BLaER1 treated with 17β-estradiol and CSF1 and Interleukin-3, amounts not matched to agents 10 nM and 100 nM (cell line): ENCODE results near the gene ATP6V1B1.
A peak's percentile ranks its signal among the peaks of the same experiment; 100 is the strongest.

Experiments
- H3K27ac ChIP-seq, 11 experiments: shearing (Covaris generic); formaldehyde crosslinking; 2 replicates each; pipeline ENCODE4 v1.8.1; 2022
- H3K27me3 ChIP-seq, 11 experiments: shearing (Covaris generic); formaldehyde crosslinking; 2 replicates each; pipeline ENCODE4 v1.8.1; 2022
- H3K36me3 ChIP-seq, 11 experiments: shearing (Covaris generic); formaldehyde crosslinking; 2 replicates each; pipeline ENCODE4 v1.8.1; 2022
- H3K4me1 ChIP-seq, 10 experiments: shearing (Covaris generic); formaldehyde crosslinking; 2 replicates each; pipeline ENCODE4 v1.8.1; 2022
- H3K4me2 ChIP-seq, 11 experiments: shearing (Covaris generic); formaldehyde crosslinking; 2 replicates each; pipeline ENCODE4 v1.8.1; 2022
- H3K4me3 ChIP-seq, 10 experiments: shearing (Covaris generic); formaldehyde crosslinking; 2 replicates each; pipeline ENCODE4 v1.8.1; 2022
- H3K9ac ChIP-seq, 11 experiments: shearing (Covaris generic); formaldehyde crosslinking; 2 replicates each; pipeline ENCODE4 v1.8.1; 2022
- H3K9me3 ChIP-seq, 11 experiments: shearing (Covaris generic); formaldehyde crosslinking; replicated peaks in 1 of 11; 2 replicates each; pipeline ENCODE4 v1.8.1; 2022
- H4K20me1 ChIP-seq, 11 experiments: shearing (Covaris generic); formaldehyde crosslinking; 2 replicates each; pipeline ENCODE4 v1.8.1; 2022
- Cebpa-rat ChIP-seq, 11 experiments: shearing (Covaris generic); IDR thresholded peaks; 2 replicates each; pipeline ENCODE4 v1.8.1; 2022

The ATP6V1B1 gene

GRCh38 chr2:70930371-70931329 is 5.0 kb upstream of the ATP6V1B1 start:
- no peak for TF ChIP-seq Cebpa-rat (IDR thresholded peaks at IDR 0.05)
- peaks cover 0 to 12% (median 0%) of the 10 kb centered on the region in 11 experiments; a peak in 1 of 22 replicates for H3K9me3 ChIP-seq
- no peaks in the 10 kb centered on the region for H3K36me3 ChIP-seq
- H3K4me1 ChIP-seq, result peaks cover 14 to 64% (median 47%) of the 10 kb centered on the region in 10 experiments
- H4K20me1 ChIP-seq, result no peaks in the 10 kb centered on the region
- no peaks in the 10 kb centered on the region for H3K27me3 ChIP-seq
- H3K27ac ChIP-seq, result peak overlapping the region in 7 of 11 experiments; percentile 2 to 57 (median 45); a peak in 11 of 22 replicates
- peak overlapping the region in 2 of 11 experiments; percentile 14 to 17; a peak in 1 of 22 replicates for H3K9ac ChIP-seq
- peak overlapping the region; percentile 41 to 96 (median 88) for H3K4me2 ChIP-seq
- peak overlapping the region in 6 of 10 experiments; percentile 6 to 39 (median 31); a peak in 7 of 20 replicates for H3K4me3 ChIP-seq

DNA sequence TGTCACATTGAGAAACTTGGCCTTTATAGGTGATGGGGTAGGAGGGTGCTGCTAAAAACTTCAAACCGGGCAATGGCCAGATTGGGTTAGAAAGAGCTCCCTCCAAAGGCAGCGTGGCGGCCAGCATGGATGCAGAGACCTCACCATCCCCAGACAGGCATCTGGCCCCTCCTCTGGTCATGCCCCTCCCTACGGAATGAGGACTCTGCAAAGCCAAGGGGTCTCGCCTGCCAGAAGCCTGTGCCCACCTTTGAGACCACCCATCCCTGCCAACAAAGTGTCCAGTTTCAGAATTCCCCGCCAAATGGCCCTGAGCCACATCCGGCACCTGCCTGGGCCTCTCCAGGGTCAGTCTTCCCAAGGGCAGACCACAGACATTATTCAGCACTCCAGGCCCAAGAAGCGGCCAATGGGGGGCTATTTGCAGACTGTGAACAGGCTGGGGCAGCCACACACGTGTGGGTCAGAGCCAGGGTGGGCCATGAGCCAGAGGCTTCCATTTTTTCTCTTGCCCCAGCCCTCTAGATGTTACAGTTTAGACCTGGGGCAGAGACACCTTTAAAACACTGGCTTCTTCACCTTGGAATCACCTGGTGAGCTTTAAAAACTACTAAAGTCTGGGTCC is 4.2 kb upstream of the ATP6V1B1 start:
- Histone ChIP-seq H3K36me3 (no peaks in the 10 kb centered on the region), H3K4me3 (peak overlapping the region in 2 of 10 experiments; percentile 33 to 39; a peak in 3 of 20 replicates), H4K20me1 (no peaks in the 10 kb centered on the region), H3K4me1 (peaks cover 13 to 55% (median 40%) of the 10 kb centered on the region in 10 experiments), H3K4me2 (peak overlapping the region; percentile 41 to 96 (median 88); a peak in 21 of 22 replicates), H3K9ac (no peak overlapping the region), H3K27me3 (no peaks in the 10 kb centered on the region), H3K27ac (peak overlapping the region in 6 of 11 experiments; percentile 6 to 57 (median 46); a peak in 9 of 22 replicates), H3K9me3 (peaks cover 0 to 12% (median 0%) of the 10 kb centered on the region in 11 experiments; a peak in 1 of 22 replicates)
- TF ChIP-seq Cebpa-rat (IDR thresholded peaks at IDR 0.05), result no peak

DNA sequence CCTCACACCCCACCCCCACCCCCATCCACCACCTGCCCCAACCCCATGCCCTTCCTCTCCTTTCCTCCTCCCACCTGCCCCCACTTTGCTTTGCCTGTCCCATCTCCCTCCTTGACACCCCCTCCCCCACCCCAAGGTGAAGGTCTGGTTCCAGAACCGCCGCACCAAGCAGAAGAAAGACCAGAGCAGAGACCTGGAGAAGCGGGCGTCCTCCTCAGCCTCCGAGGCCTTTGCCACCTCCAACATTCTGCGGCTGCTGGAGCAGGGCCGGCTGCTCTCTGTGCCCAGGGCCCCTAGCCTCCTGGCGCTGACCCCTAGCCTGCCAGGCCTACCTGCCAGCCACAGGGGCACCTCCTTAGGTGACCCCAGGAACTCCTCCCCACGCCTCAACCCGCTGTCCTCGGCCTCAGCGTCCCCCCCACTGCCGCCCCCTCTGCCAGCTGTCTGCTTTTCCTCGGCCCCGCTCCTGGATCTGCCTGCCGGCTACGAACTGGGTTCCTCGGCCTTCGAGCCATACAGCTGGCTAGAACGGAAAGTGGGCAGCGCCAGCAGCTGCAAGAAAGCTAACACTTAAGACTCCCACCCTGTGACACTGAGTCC is 3.0 kb upstream of the ATP6V1B1 start:
- no peak for TF ChIP-seq Cebpa-rat (IDR thresholded peaks at IDR 0.05)
- Histone ChIP-seq H3K4me3 (no peak overlapping the region), H3K9me3 (peaks cover 0 to 12% (median 0%) of the 10 kb centered on the region in 11 experiments; a peak in 1 of 22 replicates), H3K27ac (no peak overlapping the region), H3K4me2 (no peak overlapping the region), H3K27me3 (no peaks in the 10 kb centered on the region), H4K20me1 (no peaks in the 10 kb centered on the region), H3K4me1 (peaks cover 13 to 55% (median 41%) of the 10 kb centered on the region in 10 experiments), H3K36me3 (no peaks in the 10 kb centered on the region), H3K9ac (no peak overlapping the region)

DNA sequence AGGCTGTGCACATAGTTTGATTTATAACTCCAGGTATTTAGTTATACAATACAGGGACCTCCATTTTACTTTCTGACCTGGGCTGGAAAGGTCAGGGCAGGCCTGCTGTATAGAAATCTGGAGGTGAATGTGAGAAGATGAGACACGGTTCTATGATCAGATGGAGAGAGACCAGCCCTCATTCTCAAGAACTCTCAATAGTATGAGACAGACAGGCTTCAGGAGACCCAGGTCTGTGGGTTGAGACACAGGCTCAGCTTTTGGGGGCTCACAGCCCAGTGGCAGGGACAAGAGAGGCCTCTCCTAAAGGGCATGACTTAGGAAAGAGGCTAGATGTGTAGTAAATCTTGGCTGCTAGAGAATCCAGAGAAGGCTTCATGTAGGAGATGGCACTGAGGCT is 719 bp upstream of the ATP6V1B1 start:
- no peak for TF ChIP-seq Cebpa-rat (IDR thresholded peaks at IDR 0.05)
- no peaks in the 10 kb centered on the region for H4K20me1 ChIP-seq
- H3K4me1 ChIP-seq, result peaks cover 13 to 43% (median 23%) of the 10 kb centered on the region in 10 experiments
- peaks cover 0 to 9% (median 0%) of the 10 kb centered on the region in 11 experiments; a peak in 1 of 22 replicates for H3K9me3 ChIP-seq
- no peak overlapping the region for H3K27ac ChIP-seq
- H3K36me3 ChIP-seq, result no peaks in the 10 kb centered on the region
- H3K4me2 ChIP-seq, result peak overlapping the region in 3 of 11 experiments; percentile 3 to 18 (median 10); a peak in 2 of 22 replicates
- no peak overlapping the region for H3K9ac ChIP-seq
- no peaks in the 10 kb centered on the region for H3K27me3 ChIP-seq
- no peak overlapping the region for H3K4me3 ChIP-seq

GRCh38 chr2:70936165-70936978 is 672 bp downstream of the ATP6V1B1 start:
- H3K27me3 ChIP-seq, result no peaks in the 10 kb centered on the region
- no peak for TF ChIP-seq Cebpa-rat (IDR thresholded peaks at IDR 0.05)
- H3K4me2 ChIP-seq, result no peak overlapping the region
- H4K20me1 ChIP-seq, result no peaks in the 10 kb centered on the region
- H3K4me1 ChIP-seq, result peaks cover 1 to 29% (median 9%) of the 10 kb centered on the region in 10 experiments; a peak in 19 of 20 replicates
- no peak overlapping the region for H3K4me3 ChIP-seq
- no peaks in the 10 kb centered on the region; a peak in 2 of 22 replicates for H3K36me3 ChIP-seq
- no peaks in the 10 kb centered on the region for H3K9me3 ChIP-seq
- no peak overlapping the region for H3K9ac ChIP-seq
- H3K27ac ChIP-seq, result no peak overlapping the region

GRCh38 chr2:70936979-70937811 is 1.5 kb downstream of the ATP6V1B1 start:
- Histone ChIP-seq H3K36me3 (peaks cover 0 to 4% (median 0%) of the 10 kb centered on the region in 11 experiments; a peak in 3 of 22 replicates), H3K27me3 (no peaks in the 10 kb centered on the region), H4K20me1 (no peaks in the 10 kb centered on the region), H3K27ac (no peak overlapping the region), H3K9ac (no peak overlapping the region), H3K9me3 (no peaks in the 10 kb centered on the region), H3K4me3 (no peak overlapping the region), H3K4me1 (peaks cover 0 to 21% (median under 1%) of the 10 kb centered on the region in 10 experiments; a peak in 10 of 20 replicates), H3K4me2 (no peak overlapping the region)
- TF ChIP-seq Cebpa-rat (IDR thresholded peaks at IDR 0.05), result no peak

GRCh38 chr2:70937866-70938585 is 2.3 kb downstream of the ATP6V1B1 start:
- peaks cover 0 to 3% (median 0%) of the 10 kb centered on the region in 11 experiments; a peak in 1 of 22 replicates for H4K20me1 ChIP-seq
- H3K4me3 ChIP-seq, result no peak overlapping the region
- no peak overlapping the region for H3K4me2 ChIP-seq
- peaks cover 0 to 20% (median 0%) of the 10 kb centered on the region in 10 experiments; a peak in 5 of 20 replicates for H3K4me1 ChIP-seq
- H3K27ac ChIP-seq, result no peak overlapping the region
- no peak overlapping the region for H3K9ac ChIP-seq
- no peaks in the 10 kb centered on the region for H3K27me3 ChIP-seq
- TF ChIP-seq Cebpa-rat (IDR thresholded peaks at IDR 0.05), result no peak
- H3K9me3 ChIP-seq, result no peaks in the 10 kb centered on the region
- H3K36me3 ChIP-seq, result peaks cover 0 to 5% (median 0%) of the 10 kb centered on the region in 11 experiments; a peak in 3 of 22 replicates
